ELR (cell line): ENCODE measurements around the gene ZFAND2B.

ENCODE experiments used
- DNase-seq: peaks from one replicate; pipeline ENCODE4 v3.0.0-alpha.2; 2015; ENCODE audit warnings: low read depth

ZFAND2B gene

GRCh38 chr2:219206328-219207133 lies at the start of gene ZFAND2B:
Gene ZFAND2B (plus strand): TSS chr2:219206782. CDS start chr2:219206988, 206 bp downstream.
- peak; percentile 94 for DNase-seq

- no peak for DNase-seq
Measured at GRCh38 chr2:219157396-219157795, 49.2 kb upstream of the ZFAND2B start.

- DNase-seq = no peak
Measured at GRCh38 chr2:219158025-219158424, 48.6 kb upstream of the ZFAND2B start.

GRCh38 chr2:219158586-219158985 lies 48.0 kb upstream of the ZFAND2B start:
- peak; percentile 26 for DNase-seq

GRCh38 chr2:219159771-219160185 lies 46.8 kb upstream of the ZFAND2B start:
- DNase-seq = peak; percentile 17

- peak; percentile 93 for DNase-seq
Measured at GRCh38 chr2:219160186-219161017, 46.2 kb upstream of the ZFAND2B start, which contains the start of gene NHEJ1. Gene NHEJ1 (minus strand): TSS chr2:219160815. CDS start chr2:219158362, 2,453 bp downstream.

- no peak for DNase-seq
Measured at GRCh38 chr2:219161097-219161496, 45.5 kb upstream of the ZFAND2B start.

- DNase-seq = no peak
Measured at GRCh38 chr2:219163156-219163555, 43.4 kb upstream of the ZFAND2B start.

GRCh38 chr2:219165058-219165911 lies 41.3 kb upstream of the ZFAND2B start:
- no peak for DNase-seq

- DNase-seq = no peak
Measured at GRCh38 chr2:219167997-219168396, 38.6 kb upstream of the ZFAND2B start.

GRCh38 chr2:219168526-219168925 lies 38.1 kb upstream of the ZFAND2B start:
- no peak for DNase-seq

- DNase-seq = no peak
Measured at GRCh38 chr2:219168932-219169331, 37.6 kb upstream of the ZFAND2B start.

GRCh38 chr2:219169930-219170654 lies 36.5 kb upstream of the ZFAND2B start, which contains the start of gene SLC23A3:
Gene SLC23A3 (minus strand): TSS chr2:219170029. CDS start chr2:219169984, 45 bp downstream.
- no peak for DNase-seq

- DNase-seq = peak; percentile 76
Measured at GRCh38 chr2:219171231-219171651, 35.3 kb upstream of the ZFAND2B start.

- DNase-seq = no peak
Measured at GRCh38 chr2:219172231-219173154, 34.1 kb upstream of the ZFAND2B start.

GRCh38 chr2:219173176-219173575 lies 33.4 kb upstream of the ZFAND2B start:
- no peak for DNase-seq

- DNase-seq = no peak
Measured at GRCh38 chr2:219174146-219174545, 32.4 kb upstream of the ZFAND2B start.

- no peak for DNase-seq
Measured at GRCh38 chr2:219174801-219175200, 31.8 kb upstream of the ZFAND2B start.

GRCh38 chr2:219175486-219175885 lies 31.1 kb upstream of the ZFAND2B start:
- no peak for DNase-seq
